ENCODE data around the gene NCK1. TPM values are rescaled to one million over a fixed set of nuclear protein-coding genes. Genes with fewer than 3 reads are reported as not detected.
A peak's percentile ranks its signal among the peaks of the same experiment; 100 is the strongest.

NCK1 gene
- total RNA-seq, 1 donor from 2014 or later, result 23.8 TPM

- DNase-seq (ENCODE audit: low spot score, unreplicated experiment), result peak; percentile 31
- Mint-ChIP-seq H3K27ac (peak overlapping the region; percentile 84), H3K27me3 (peaks cover 43% of the 10 kb centered on the region), H3K9me3 (ENCODE audit: low read depth) (peaks cover 3% of the 10 kb centered on the region), H3K4me3 (ENCODE audit: low read depth) (peak overlapping the region; percentile 77), H3K4me1 (ENCODE audit: low read depth) (peaks cover 9% of the 10 kb centered on the region), H3K36me3 (ENCODE audit: insufficient read depth) (no peaks in the 10 kb centered on the region)
- no peak for TF ChIP-seq CTCF (IDR thresholded peaks at IDR 0.05; ENCODE audit: unreplicated experiment)
These were observed 42.0 kb upstream of the NCK1 start for GRCh38 chr3:136819731-136820679.

DNA sequence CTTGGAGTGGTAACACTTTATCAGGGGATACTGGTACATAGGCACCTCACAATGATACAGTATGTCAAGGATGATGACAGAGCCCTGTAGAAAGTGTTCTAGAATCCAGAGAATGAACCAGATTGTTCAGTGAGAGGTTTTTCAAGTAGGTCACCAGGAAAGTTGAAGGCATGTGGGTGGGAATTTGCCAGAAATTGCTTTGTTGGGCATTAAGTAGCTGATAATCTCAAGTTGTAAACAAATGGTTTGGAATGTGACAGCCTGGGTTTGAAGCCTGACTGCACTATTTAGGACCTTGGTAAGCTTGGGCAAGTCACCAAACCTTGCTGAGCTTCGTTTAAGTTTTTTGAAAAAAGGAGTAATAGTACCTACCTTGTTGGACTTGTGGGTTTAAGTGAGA, 30.5 kb upstream of the NCK1 start:
- Mint-ChIP-seq H3K4me1 (ENCODE audit: low read depth) (no peaks in the 10 kb centered on the region), H3K27me3 (no peaks in the 10 kb centered on the region), H3K27ac (no peak overlapping the region), H3K9me3 (ENCODE audit: low read depth) (peaks cover 12% of the 10 kb centered on the region), H3K36me3 (ENCODE audit: insufficient read depth) (peaks cover 5% of the 10 kb centered on the region), H3K4me3 (ENCODE audit: low read depth) (no peak overlapping the region)
- no peak for DNase-seq (ENCODE audit: low spot score, unreplicated experiment)
- no peak for TF ChIP-seq CTCF (IDR thresholded peaks at IDR 0.05; ENCODE audit: unreplicated experiment)

DNA sequence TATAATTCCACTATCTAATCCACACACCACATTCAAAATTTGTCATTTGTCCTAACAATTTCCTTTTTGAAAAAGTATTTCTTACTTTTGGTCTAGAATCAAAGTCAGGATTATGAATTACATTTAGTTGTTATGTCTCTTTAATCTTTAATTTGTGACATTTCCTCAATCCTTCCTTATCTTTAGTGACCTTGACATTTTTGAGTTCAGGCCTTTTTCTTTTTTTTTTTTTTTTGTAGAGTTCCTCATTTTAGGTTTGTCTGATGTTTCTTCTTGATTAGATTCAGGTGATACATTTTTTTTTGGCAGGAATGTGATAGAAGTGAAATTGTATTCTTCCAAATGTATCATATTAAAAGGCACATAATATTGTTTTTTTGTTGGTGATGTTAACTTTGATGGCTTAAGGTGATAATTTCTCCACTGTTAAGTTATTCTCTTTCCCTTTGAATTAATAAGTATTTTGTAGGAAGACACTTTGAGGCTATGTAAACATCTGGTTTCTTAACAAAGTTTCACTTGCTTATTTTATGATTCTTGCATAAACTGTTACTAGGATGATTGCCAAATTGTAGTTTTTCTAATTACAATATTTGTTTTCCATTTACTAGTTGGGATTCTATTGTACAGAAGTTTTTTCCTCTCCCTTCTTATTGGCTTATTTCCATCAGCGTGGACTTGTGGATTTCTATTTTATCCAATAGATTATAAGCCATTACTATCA, 26.8 kb upstream of the NCK1 start:
- no peak for DNase-seq (ENCODE audit: low spot score, unreplicated experiment)
- H3K4me3 Mint-ChIP-seq (ENCODE audit: low read depth), result no peak overlapping the region
- H3K27ac Mint-ChIP-seq, result no peak overlapping the region
- no peaks in the 10 kb centered on the region for H3K9me3 Mint-ChIP-seq (ENCODE audit: low read depth)
- TF ChIP-seq CTCF (IDR thresholded peaks at IDR 0.05; ENCODE audit: unreplicated experiment), result no peak
- no peaks in the 10 kb centered on the region for H3K4me1 Mint-ChIP-seq (ENCODE audit: low read depth)
- H3K27me3 Mint-ChIP-seq, result no peaks in the 10 kb centered on the region
- H3K36me3 Mint-ChIP-seq (ENCODE audit: insufficient read depth), result peaks cover 4% of the 10 kb centered on the region

DNA sequence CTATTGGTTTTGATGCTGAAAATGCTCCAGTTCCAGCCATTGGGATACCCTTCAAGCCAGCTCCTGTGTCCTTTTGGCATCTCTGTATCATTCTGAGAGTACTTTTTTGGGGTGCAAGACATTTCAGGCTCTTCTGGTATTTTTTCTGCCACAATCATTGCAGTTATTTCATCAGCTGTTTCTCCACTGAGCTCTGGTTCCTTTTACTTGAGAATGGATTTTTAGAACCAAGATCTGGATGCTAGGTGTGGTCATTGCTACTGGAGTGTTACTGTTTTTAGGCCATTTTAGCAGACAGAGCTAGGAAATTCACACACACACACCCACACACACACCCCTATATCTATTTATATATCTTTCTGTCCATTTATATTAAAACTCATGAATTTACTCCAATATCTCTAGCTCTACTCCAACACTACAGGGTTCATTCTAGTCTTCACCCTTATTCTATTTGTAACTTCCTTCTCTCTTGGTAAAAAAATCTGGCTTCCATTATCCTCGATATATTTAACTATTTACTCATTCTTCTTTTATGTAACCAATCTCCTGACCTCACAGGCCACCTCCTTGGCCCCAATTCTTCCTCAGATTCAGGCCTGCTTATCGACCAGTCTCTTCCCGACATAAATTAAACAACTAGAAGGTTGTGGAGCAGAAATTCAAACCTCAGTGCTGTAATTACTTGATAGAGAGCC, 26.0 kb upstream of the NCK1 start:
- no peaks in the 10 kb centered on the region for H3K27me3 Mint-ChIP-seq
- peaks cover 4% of the 10 kb centered on the region for H3K36me3 Mint-ChIP-seq (ENCODE audit: insufficient read depth)
- no peaks in the 10 kb centered on the region for H3K4me1 Mint-ChIP-seq (ENCODE audit: low read depth)
- H3K4me3 Mint-ChIP-seq (ENCODE audit: low read depth), result no peak overlapping the region
- no peaks in the 10 kb centered on the region for H3K9me3 Mint-ChIP-seq (ENCODE audit: low read depth)
- H3K27ac Mint-ChIP-seq, result no peak overlapping the region
- TF ChIP-seq CTCF (IDR thresholded peaks at IDR 0.05; ENCODE audit: unreplicated experiment), result no peak
- no peak for DNase-seq (ENCODE audit: low spot score, unreplicated experiment)
